Hematopoietic multipotent progenitor cell treated with erythropoietin and hydrocortisone succinate and interleukin-3 and kit ligand, for 6 days (in vitro differentiated cells): ENCODE measurements around the gene CCDC85C.
"Not testable (repeated sequence)": the region's sequence is repeated elsewhere in the genome, so short reads cannot be mapped to it uniquely, and the experiment has no call there.

Experiments used
- DNase-seq: peaks from one replicate; pipeline ENCODE4 v3.0.0-alpha.2; 2015

Gene CCDC85C

DNA sequence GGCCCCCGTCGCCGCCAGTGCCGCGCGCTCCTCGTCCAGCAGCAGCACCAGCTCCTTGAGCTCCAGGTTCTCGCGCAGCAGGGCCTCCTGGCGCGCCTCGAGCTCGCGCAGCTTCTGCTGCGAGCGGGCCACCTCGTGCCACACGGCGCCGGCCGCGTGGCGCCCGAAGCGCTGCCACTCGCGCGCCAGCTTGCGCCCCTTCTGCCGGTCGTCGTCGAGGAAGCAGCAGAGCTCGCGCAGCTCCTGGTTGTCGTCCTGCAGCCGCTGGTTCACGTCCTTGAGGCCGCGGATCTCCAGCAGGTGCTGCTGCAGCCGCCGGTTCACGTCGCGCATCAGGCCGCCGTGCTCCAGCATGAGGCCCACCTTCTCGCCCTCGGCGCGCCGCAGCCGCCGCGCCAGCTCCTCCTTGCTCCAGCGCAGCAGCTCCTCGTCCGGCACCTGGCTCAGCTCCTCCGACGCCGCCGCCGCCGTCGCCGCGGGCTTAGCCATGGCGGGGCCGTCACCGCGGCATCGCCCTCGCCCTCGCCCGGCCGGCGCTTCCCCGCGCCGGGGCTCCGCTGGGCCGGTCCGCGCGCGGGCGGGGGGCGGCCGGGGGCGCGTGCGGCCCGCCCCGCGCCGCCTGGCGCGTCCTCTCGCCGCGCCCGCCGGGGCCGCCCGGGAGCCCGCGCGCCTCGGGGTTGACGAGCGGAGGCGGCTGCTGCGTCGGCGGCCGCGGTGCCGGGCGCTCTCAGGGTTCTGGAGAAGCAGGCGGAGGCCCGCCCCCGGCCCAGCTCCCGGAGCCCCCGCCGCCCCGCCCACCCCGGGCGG lies at the start of gene CCDC85C:
Gene CCDC85C, minus strand, starts transcription at position 737 of the 807 bp plus-strand sequence. Its CDS starts 248 bp downstream, at position 489.
- peak; percentile 13 for DNase-seq

GRCh38 chr14:99651953-99652746 lies 48.1 kb upstream of the CCDC85C start:
- no peak for DNase-seq

DNA sequence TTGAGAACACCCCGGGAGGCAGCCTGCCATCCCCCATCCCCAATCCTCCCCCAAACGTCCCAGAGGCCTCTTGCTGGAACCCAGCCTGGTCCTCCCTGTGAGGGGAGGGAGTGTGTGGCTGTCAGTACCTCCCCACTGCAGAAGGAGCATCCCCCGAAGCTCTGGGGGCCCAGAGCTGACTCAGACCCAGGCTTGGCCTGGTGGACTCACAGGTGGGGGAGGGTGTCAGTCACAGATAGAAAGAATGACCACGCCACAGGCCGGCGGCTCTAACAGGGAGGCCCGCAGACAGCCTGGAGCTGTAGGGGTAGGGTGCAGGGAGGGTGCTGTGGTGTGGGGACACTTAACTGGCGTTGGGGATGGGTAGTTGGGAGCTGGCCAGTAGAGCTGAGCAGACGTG lies 46.2 kb upstream of the CCDC85C start:
- DNase-seq, result no peak

DNA sequence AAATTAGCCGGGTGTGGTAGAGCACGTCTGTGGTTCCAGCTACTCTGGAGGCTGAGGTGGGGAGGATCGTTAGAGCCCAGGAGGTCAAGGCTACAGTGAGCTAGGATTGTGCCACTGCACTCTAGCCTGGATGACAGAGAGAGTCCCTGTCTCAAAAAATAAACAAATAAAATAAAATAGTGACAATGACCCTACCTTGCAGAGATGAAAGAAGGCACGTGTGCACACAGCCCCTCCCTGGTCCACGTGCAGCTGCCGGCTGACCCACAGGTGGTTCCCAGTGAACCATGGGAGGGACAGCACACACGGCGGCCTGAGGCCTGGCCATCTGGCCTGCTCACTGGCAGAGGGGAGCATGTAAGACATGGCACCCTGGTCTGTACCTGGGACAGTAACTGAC lies 45.6 kb upstream of the CCDC85C start:
- DNase-seq, result no peak

- DNase-seq, result no peak
Observed at GRCh38 chr14:99649219-99649618, 45.2 kb upstream of the CCDC85C start.

DNA sequence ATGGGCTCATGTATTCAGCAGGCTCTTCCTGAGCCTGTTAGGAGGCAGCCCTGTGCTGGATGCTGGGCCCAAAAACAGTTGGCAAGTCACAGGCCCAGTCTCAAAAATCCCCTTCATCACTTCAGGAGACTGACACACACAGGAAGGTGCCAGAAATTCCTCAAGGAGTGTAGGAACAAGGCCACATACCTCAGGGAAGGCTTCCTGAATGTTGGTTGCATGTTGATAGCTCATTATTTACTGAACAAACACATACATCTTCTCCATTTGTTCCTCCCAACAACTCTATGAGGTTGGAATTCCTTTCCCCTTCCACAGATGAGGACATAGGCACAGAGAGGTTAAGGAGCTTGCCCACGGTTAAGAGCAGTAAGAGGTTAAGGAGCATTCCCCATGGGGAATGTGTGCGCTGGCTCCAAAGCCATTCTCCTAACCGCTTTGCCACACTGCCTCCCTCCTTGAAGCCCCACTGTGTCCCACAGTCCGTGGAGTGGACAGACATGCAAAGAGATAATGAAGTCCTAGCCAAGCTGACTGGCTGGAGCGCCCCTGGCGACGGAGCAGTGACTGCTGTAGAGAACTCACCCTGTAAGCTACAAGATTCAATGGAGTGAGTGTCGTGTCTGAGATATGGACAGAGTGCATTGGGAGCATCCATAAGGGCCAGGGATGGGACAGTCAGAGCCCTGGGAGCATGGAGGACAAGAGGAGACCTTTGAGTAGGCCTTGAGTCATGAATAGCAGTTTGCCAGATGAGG lies 44.2 kb upstream of the CCDC85C start:
- DNase-seq, result no peak

DNA sequence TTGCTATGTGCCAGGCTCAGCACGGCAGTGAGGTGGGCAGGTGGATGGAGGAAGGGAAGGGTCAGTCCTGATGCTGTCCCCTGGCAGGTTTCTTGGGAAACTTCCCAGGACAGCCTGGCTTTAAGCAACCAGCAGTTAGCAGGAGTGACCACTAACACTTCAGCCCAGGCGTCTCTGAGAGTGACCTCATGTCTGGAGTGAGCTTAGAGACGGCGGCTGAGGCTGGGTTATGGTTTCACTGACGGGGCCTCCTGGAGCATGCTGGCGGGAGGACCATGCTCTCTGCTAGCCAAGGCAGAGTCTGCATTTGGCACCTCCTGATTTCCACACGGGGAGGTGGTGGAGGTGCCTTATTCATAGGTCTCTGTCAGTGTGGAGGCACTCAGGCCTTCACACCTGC lies 43.4 kb upstream of the CCDC85C start:
- DNase-seq, result no peak

GRCh38 chr14:99645545-99646505 lies 41.8 kb upstream of the CCDC85C start:
- DNase-seq, result no peak

- DNase-seq, result no peak
Observed at GRCh38 chr14:99644723-99645544, 40.9 kb upstream of the CCDC85C start, which contains the start of gene HHIPL1. TSS of gene HHIPL1 (plus strand) at chr14:99645129. CDS start at chr14:99645208, 79 bp downstream.

- DNase-seq, result no peak
Observed at GRCh38 chr14:99644035-99644587, 40.1 kb upstream of the CCDC85C start.

- DNase-seq, result no peak
Observed at GRCh38 chr14:99643343-99643742, 39.3 kb upstream of the CCDC85C start.

GRCh38 chr14:99642771-99643170 lies 38.8 kb upstream of the CCDC85C start:
- DNase-seq, result not testable (repeated sequence)

GRCh38 chr14:99637624-99638023 lies 33.6 kb upstream of the CCDC85C start:
- no peak for DNase-seq

- DNase-seq, result no peak
Observed at GRCh38 chr14:99636487-99636886, 32.5 kb upstream of the CCDC85C start.

DNA sequence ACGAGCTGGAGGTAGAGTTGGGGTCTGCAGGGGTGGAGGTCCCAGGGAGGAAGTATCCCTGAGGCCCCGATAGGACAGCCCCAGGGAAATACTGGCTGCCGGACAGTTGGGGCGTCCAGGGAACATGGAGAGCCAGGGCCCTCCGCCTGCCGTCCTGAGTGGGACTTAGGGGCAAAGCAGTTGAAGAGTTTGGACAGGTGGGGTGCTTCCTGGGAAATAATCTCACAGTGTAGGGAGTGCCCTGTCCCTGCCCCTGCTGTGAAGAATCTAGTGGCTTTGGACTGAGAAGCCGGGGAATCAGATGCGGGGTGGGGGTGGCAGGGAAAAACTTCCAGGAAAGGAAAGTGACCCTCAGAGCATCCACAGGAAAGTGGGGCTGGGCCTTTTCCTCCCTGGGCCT lies 31.1 kb upstream of the CCDC85C start:
- no peak for DNase-seq

DNA sequence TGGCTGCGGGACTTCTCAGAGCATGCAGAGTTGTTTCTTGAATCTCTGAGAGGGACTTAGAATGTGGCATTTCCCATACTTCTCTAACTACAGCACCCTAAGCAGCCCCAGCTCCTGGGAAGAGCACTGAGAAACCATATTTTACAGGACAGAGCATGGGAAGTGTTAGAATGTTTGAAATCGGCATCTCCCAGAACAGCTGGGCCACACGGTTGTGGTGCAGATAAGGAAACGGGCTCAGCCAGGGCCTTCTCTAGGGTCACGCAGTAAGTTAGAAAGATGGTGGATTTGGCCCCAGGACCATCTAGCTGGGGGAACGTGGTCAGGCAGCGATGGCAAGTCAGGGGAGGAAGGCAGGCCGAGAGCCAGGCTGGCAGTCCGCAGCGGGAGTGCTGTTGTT lies 30.4 kb upstream of the CCDC85C start:
- no peak for DNase-seq

- DNase-seq, result no peak
Observed at GRCh38 chr14:99633918-99634317, 29.9 kb upstream of the CCDC85C start.

- no peak for DNase-seq
Observed at GRCh38 chr14:99633141-99633540, 29.1 kb upstream of the CCDC85C start.

DNA sequence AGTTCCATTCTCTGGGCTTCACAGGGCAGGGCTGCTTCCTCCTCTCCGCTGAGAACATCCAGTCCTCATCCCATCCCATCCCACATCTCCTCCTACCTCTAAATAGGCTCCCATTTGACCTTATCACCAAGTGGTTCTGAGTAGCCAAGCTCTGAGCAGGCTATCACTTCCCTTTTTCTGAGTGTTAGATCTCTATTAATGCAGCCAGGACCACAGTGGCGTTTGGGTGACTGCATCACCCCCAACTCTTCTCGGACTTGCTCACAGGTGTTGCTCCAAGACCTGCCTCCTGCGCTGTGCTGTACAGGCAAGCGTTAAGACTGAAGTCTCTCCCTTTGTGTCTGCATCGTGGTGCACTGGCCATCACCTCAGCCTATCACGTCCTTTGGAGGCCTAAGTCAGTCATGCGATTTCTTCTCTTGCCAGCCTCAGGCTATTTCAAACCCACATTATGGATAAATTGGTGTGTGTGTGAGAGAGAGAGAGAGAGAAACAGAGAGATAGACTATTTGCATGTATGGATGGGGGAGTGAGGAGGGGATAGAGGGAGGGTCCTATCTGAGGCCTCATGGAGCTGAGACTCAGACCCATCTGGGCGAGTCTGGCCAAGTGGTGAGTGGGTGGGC lies 28.5 kb upstream of the CCDC85C start:
- DNase-seq, result no peak

GRCh38 chr14:99630202-99630601 lies 26.2 kb upstream of the CCDC85C start:
- DNase-seq, result no peak
